GM21737 (cell line): ENCODE measurements around the gene MDFIC.

Experiments used
- ATAC-seq: cut with Tn5 transposase; IDR thresholded peaks from one replicate; pipeline ENCODE4 v1.9.1; 2021; ENCODE audit warnings: mild to moderate bottlenecking, moderate library complexity; ENCODE audit not compliant: unreplicated experiment

MDFIC gene

GRCh38 chr7:114949231-114949630 is 27.3 kb downstream of the MDFIC start:
- ATAC-seq: no peak

- ATAC-seq: no peak
Observed at GRCh38 chr7:114952296-114952695, 30.4 kb downstream of the MDFIC start.

DNA sequence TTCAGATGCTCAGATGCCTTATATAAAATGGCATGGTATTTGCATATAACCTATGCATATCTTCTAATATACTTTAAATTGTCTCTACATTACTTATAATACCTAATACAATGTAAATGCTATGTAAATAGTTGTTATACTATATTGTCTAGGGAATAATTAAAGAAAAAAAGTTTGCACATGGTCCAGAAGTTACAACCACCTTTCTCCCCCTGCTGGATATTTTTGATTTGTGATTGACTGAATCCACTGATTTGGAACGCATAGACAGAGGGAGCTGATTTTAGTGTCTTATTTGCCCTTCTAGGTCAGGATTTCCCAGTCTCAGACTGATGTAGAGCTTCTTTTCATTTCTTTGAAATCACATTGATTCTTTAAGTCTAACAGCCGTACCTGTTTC is 31.8 kb downstream of the MDFIC start:
- ATAC-seq: no peak

- ATAC-seq: no peak
Observed at GRCh38 chr7:114956702-114957101, 34.8 kb downstream of the MDFIC start.

- no peak for ATAC-seq
Observed at GRCh38 chr7:114957444-114957843, 35.5 kb downstream of the MDFIC start.

- peak; percentile 69 for ATAC-seq
Observed at GRCh38 chr7:114959931-114960330, 38.0 kb downstream of the MDFIC start.

DNA sequence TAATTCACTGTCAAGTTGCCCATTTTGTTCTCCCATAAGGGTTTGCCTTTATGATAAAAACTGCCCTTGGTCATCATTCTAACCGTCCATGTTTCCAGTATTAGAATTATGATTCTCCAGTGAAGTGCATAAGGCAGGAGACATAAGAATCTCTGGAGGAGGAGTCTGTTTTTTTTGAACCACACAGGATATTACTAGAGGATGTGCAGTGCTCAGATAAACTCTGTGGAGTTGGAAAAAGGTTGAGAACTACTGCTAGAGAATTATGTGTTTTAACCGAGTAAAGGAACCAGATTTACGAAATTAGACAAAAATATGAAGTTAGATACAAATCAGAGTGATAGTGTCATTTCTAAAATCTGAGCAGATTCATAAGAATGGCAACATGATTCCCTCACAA is 40.5 kb downstream of the MDFIC start:
- no peak for ATAC-seq

DNA sequence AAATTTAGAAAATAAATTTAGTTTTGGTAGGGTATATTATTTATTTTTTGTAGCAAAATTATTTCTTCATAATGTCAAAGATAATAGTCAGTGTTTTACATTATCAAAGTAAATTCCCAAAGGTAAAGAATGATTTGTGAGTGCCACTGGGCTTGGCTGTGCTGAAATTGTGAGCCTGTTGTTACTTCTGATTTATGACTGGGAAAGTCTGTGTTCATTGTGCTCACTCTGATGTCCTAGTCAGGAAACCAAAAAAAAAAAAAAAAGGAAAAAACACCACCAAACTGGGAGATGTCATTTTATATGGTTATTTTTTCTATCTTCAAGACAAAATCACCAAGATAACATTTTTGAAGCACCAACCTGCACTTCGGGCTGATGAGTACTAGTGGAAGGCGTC is 44.3 kb downstream of the MDFIC start:
- ATAC-seq: no peak

- ATAC-seq: no peak
Observed at GRCh38 chr7:114969096-114969495, 47.2 kb downstream of the MDFIC start.

- ATAC-seq: no peak
Observed at GRCh38 chr7:114970308-114970707, 48.4 kb downstream of the MDFIC start.

DNA sequence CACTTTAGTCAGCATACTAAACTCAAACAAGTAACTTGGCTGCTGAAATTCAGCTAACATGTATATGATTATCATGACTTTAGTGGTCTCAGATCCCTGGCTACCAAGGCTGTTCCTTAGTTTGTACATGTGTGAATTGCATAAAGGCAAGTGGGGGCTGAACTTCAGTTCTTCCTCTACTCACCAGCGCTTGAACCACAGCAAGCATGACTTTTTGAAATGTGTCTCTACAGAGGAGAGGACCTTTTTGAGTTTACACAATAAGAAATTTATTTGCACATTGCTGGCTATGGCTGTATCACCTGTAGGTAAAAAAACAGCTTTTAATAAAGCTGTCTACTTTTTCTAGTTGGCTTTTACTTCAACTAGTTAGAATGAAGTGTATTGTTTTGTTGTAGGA is 48.8 kb downstream of the MDFIC start:
- no peak for ATAC-seq

DNA sequence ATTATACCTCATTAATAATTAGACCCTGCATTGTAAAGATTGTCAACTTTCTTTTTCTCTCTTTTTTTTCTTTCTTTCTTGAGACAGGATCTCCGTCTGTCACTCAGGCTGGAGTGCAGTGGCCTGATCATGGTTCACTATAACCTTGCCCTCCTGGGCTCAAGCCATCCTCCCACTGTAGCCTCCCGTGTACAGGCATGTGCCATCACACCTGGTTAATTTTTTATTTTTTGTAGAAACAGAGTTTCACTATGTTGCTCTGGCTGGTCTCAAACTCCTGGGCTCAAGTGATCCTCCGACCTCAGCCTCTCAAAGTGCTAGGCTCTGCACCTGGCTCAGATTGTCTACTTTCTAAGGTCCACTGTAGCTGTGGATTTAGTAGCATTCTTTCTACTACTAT is 50.7 kb downstream of the MDFIC start:
- no peak for ATAC-seq

- no peak for ATAC-seq
Observed at GRCh38 chr7:114973147-114973546, 51.3 kb downstream of the MDFIC start.

GRCh38 chr7:114975401-114975800 is 53.5 kb downstream of the MDFIC start:
- no peak for ATAC-seq

DNA sequence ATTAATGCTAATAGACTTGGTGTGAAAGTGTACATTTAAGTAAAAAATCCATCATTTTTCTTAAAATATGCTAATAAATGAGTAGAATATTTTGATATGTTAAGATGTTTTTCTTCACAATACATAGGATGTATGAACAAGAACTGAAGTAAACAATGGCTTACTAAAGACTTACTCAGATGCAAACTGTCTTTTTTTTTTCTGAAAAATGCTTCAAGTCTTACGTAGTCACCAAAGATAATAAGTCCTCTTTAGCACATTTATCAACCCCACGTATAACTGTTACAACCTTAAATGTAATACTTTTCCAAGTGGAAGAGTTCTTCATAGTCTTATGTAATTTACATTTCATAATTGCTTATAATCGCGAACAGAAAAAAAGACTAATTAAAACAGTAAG is 54.8 kb downstream of the MDFIC start:
- no peak for ATAC-seq

- ATAC-seq: no peak
Observed at GRCh38 chr7:114977277-114977676, 55.4 kb downstream of the MDFIC start.

- no peak for ATAC-seq
Observed at GRCh38 chr7:114979388-114979787, 57.5 kb downstream of the MDFIC start.

DNA sequence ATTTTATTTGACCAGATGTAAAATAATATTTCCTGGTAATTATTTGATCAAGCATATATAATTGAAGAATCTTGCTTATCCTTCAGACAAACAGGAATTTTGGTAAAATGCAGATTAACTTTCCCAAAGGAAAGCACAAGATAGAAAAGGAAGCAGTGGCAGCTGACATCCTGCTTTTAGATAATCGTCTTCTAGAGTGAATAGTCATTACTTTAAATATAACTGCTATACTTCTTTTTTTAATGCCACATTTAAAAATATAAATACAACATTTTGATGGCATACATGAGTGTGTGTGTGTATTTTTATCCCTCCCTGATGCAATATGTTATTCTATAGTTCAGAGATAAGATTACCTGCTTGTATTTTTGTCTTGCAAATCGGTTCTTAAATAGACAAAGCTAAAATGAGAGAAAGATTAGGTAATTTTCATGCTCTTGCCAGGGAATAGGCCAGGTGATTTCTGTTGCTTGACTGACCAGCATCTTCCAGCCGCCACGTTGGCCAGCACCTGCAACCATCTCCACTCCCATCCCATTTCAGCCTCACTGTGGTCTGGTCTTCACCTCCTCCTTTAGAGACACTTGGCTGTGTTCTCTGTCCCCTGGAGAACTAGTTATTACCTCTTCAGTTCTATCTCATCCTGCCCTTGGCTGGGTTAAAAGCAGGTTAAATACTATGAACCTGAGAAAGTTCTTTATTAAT is 58.1 kb downstream of the MDFIC start:
- no peak for ATAC-seq

DNA sequence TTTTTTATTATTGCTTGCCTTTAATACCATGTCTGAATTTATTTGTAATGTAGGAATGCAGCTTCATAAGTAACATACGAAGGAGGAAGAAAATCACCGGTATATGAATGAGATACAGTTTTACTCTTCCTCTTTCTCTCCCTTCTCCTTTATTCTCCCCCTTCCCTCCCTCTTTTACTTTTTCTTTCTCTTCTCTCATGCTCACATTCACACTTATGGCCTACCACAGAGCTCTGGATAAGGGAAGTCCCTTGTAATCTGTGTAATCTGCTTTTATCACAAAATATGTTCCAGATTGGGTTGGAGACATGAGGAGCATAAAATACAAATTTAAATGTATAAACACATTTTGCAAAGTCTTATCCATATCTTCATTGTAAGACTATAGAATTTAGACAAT is 59.4 kb downstream of the MDFIC start:
- ATAC-seq: no peak

DNA sequence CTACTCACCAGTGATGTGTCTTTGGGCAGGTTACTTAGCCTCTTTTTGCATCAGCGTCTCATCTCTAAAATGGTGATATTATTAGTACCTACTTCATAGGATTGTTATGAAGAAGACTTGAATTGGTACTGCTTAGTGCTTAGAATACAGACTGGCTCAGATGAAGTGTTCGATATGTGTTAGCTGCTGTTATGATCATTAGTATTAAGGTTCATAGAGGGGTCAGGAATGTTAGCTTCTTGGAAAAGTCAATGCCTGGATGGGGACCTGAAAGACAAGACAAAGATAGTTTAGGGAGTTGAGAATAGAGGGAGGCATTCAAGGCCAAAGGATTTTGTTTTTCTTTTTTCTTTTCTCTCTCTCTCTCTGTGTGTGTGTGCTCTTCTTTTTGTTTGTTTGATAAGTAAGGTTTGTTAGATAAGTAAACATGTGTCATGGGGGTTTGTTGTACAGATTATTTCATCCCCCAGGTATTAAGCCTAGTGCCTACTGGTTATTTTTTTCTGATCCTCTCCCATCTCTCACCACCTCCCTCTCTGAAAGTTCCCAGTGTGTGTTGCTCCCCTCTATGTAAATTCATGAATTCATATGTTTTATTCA is 63.3 kb downstream of the MDFIC start:
- ATAC-seq: no peak

GRCh38 chr7:114986190-114987180 is 64.6 kb downstream of the MDFIC start:
- ATAC-seq: no peak

GRCh38 chr7:114988026-114988425 is 66.1 kb downstream of the MDFIC start:
- no peak for ATAC-seq
